ENCODE measurements around the gene PRRX2.

The PRRX2 gene

DNA sequence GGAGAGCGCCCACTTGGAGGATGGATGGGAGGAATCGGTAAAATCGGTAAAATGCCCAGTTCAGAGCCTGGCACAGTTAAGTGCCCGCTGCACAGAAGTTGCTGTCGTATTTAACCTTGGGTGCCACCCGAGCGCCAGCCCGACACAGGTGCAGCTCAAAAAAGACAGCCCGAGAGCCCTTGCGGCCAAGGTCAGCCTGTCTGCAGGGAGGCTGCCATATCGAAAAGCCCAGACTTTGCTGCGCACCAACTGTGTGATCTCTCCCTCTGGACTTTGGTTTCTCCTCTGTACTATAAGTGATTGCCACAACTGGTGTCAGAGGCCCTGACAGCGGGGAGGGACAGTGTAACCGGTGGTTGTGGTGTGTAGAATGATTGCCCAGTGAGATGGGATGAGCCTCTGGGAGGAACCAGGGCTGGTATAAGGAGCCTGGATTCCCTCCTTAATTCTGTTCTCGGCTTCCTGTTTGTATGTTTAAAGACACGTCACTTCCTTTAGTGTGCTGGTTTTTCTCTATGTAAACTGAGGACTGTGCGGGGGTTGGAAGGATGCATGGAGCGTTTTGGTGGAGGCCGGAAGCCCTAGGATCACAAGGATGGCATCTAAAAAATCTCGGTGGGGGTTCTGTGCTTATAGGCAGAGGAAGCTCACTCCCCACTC is 38.7 kb upstream of the PRRX2 start:
- Histone ChIP-seq H4K20me1 (ENCODE audit: insufficient read depth) (peaks cover 16% of the 10 kb centered on the region), H3K79me2 (ENCODE audit: insufficient read depth, low read depth) (peaks cover 58% of the 10 kb centered on the region), H3K27ac (peak overlapping the region; percentile 92), H3K36me3 (ENCODE audit: insufficient read depth) (no peaks in the 10 kb centered on the region), H3K27me3 (ENCODE audit: insufficient read depth, low read depth) (no peaks in the 10 kb centered on the region), H3K4me3 (IDR thresholded peaks at IDR 0.05; ENCODE audit: insufficient read depth, low read depth, low read length) (no peak overlapping the region), H3K9ac (peak overlapping the region; percentile 93), H3K4me2 (peak overlapping the region; percentile 65), H2AFZ (ENCODE audit: low read depth) (peak overlapping the region; percentile 52), H3K4me1 (ENCODE audit: low read depth, poor library complexity, severe bottlenecking) (peaks cover 41% of the 10 kb centered on the region)
- TF ChIP-seq, protein P1, sequence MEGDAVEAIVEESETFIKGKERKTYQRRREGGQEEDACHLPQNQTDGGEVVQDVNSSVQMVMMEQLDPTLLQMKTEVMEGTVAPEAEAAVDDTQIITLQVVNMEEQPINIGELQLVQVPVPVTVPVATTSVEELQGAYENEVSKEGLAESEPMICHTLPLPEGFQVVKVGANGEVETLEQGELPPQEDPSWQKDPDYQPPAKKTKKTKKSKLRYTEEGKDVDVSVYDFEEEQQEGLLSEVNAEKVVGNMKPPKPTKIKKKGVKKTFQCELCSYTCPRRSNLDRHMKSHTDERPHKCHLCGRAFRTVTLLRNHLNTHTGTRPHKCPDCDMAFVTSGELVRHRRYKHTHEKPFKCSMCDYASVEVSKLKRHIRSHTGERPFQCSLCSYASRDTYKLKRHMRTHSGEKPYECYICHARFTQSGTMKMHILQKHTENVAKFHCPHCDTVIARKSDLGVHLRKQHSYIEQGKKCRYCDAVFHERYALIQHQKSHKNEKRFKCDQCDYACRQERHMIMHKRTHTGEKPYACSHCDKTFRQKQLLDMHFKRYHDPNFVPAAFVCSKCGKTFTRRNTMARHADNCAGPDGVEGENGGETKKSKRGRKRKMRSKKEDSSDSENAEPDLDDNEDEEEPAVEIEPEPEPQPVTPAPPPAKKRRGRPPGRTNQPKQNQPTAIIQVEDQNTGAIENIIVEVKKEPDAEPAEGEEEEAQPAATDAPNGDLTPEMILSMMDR (conservative IDR thresholded peaks at IDR 0.05; ENCODE audit: low read depth, low read length), result no peak

DNA sequence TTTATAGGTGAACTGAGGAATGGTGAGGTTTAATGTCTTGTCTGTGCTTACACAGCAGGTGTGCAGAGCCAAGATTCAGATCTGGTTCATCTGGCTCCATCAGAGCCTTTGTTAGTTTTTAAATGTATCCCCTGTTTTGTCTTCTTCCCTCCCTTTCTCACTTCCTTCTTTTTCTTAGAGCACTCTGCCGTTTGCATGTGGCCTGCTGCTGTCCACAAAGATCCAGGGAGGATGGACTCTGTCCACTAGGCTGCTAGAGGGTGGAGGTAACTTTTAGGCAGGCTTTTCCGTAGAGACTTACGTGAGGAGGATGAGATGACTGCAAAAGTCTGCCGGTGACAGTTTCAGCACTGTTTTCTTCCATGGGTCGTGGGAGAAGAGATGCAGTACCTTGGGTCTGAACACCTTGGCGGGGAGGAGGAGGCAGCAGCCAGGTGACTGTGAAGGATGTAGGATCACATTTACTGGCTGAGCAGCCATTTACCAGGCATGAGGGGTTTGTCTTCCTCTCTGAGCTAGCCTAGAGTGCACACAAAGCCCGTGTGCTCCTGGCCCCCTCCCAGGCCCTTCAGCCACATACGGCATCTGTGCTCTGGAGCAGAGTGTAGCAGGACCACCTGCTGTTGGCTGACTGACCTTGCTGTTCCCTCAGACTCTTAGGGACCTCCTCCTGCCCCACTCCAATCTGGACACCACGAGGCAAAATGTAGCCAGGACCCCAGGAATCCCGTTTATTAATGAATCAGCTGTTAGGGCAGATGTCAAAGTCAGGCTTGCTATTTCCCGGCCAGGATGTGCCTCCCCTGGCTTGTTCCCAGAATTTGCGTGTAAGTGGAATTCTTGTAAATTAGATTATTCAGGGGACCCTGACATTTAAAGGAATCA is 37.6 kb upstream of the PRRX2 start:
- H3K4me3 ChIP-seq (IDR thresholded peaks at IDR 0.05; ENCODE audit: insufficient read depth, low read depth, low read length), result no peak overlapping the region
- peak overlapping the region; percentile 65 for H3K4me2 ChIP-seq
- peaks cover 16% of the 10 kb centered on the region for H4K20me1 ChIP-seq (ENCODE audit: insufficient read depth)
- TF ChIP-seq, protein P1 (conservative IDR thresholded peaks at IDR 0.05; ENCODE audit: low read depth, low read length), result no peak
- H3K36me3 ChIP-seq (ENCODE audit: insufficient read depth), result peaks cover 5% of the 10 kb centered on the region; the same call in 1 of the 2 replicates
- H2AFZ ChIP-seq (ENCODE audit: low read depth), result no peak overlapping the region
- no peaks in the 10 kb centered on the region for H3K27me3 ChIP-seq (ENCODE audit: insufficient read depth, low read depth)
- H3K27ac ChIP-seq, result peak overlapping the region; percentile 92; the same call in 1 of the 2 replicates
- peaks cover 68% of the 10 kb centered on the region for H3K79me2 ChIP-seq (ENCODE audit: insufficient read depth, low read depth)
- peaks cover 41% of the 10 kb centered on the region for H3K4me1 ChIP-seq (ENCODE audit: low read depth, poor library complexity, severe bottlenecking)
- H3K9ac ChIP-seq, result peak overlapping the region; percentile 93; the same call in 1 of the 2 replicates

DNA sequence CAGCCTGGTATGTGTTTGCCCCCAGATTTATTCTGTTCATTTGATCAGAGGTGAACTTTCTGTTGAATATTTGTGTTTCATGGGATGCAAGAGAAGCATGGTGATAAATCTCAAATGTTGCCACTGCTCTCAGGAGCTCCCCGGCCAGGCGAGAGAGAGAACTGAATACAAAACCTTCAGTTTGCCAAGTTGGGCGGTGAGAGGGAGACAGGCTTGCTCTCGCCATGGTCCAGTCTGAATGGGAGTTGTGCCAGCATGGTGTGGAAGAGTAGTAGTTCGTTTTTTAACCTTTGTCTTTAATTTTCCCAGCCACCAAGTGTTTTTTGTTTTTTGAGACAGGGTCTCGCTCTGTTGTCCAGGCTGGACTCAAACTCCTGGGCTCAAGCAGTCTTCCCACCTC is 36.7 kb upstream of the PRRX2 start:
- Histone ChIP-seq H3K4me1 (ENCODE audit: low read depth, poor library complexity, severe bottlenecking) (peaks cover 41% of the 10 kb centered on the region), H3K4me2 (no peak overlapping the region; the same call in 1 of the 2 replicates), H3K36me3 (ENCODE audit: insufficient read depth) (peaks cover 5% of the 10 kb centered on the region; the same call in 1 of the 2 replicates), H3K4me3 (IDR thresholded peaks at IDR 0.05; ENCODE audit: insufficient read depth, low read depth, low read length) (no peak overlapping the region), H3K79me2 (ENCODE audit: insufficient read depth, low read depth) (peaks cover 77% of the 10 kb centered on the region), H3K27ac (no peak overlapping the region), H2AFZ (ENCODE audit: low read depth) (no peak overlapping the region), H3K27me3 (ENCODE audit: insufficient read depth, low read depth) (no peaks in the 10 kb centered on the region), H3K9ac (no peak overlapping the region), H4K20me1 (ENCODE audit: insufficient read depth) (peaks cover 16% of the 10 kb centered on the region)
- TF ChIP-seq, protein P1 (conservative IDR thresholded peaks at IDR 0.05; ENCODE audit: low read depth, low read length), result no peak

DNA sequence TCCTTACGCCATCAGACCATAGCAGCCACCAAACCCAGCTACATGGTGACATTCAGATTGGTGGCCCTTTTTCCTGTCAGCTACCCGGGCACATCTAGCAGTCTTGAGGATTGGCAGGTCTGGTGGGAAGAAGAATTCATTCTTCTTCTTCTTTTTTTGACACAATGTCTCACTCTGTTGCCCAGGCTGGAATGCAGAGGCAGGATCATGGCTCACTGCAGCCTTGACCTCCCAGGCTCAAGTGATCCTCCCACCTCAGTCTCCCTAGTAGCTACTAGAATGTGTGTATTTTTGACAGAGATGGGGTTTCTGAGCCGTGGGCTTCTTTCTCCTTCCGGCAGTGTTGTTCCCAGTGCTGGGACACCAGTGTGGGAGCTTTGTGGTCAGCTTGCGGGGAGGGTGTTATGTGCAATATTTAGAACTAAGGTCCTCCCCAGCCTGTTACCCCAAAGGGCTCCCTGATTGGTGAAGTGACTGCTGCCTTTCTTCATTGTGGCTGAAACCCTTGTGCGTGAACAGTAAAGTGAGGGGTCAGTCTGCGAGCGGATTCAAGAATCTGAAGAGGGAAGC is 36.1 kb upstream of the PRRX2 start:
- Histone ChIP-seq H3K79me2 (ENCODE audit: insufficient read depth, low read depth) (peaks cover 78% of the 10 kb centered on the region), H3K4me2 (no peak overlapping the region), H3K36me3 (ENCODE audit: insufficient read depth) (peaks cover 5% of the 10 kb centered on the region; the same call in 1 of the 2 replicates), H3K4me3 (IDR thresholded peaks at IDR 0.05; ENCODE audit: insufficient read depth, low read depth, low read length) (no peak overlapping the region), H3K9ac (no peak overlapping the region), H2AFZ (ENCODE audit: low read depth) (no peak overlapping the region), H3K27me3 (ENCODE audit: insufficient read depth, low read depth) (no peaks in the 10 kb centered on the region), H4K20me1 (ENCODE audit: insufficient read depth) (peaks cover 16% of the 10 kb centered on the region), H3K27ac (no peak overlapping the region), H3K4me1 (ENCODE audit: low read depth, poor library complexity, severe bottlenecking) (peaks cover 40% of the 10 kb centered on the region)
- TF ChIP-seq, protein P1 (conservative IDR thresholded peaks at IDR 0.05; ENCODE audit: low read depth, low read length), result no peak

Data from KMS-11 (cell line).